Testis (tissue), 3 donors: ENCODE data around the gene SH3RF3. TPM values are rescaled to one million over a fixed set of nuclear protein-coding genes. Genes with fewer than 3 reads are reported as not detected.

Experiments
- DNase-seq: peaks from one replicate; pipeline ENCODE4 v3.0.0-alpha.2; 2019
- H3K27ac ChIP-seq, 2 donors: fragments of 200-600 bp; sonication (generic); one replicate each; pipeline ENCODE4 v1.5.1; 2019
- H3K27me3 ChIP-seq: fragments of 200-600 bp; sonication (generic); one replicate; pipeline ENCODE4 v1.5.1; 2019
- H3K36me3 ChIP-seq: fragments of 200-600 bp; sonication (generic); one replicate; pipeline ENCODE4 v1.5.1; 2017; ENCODE audit warnings: low read depth; ENCODE audit errors: missing control alignments
- H3K4me1 ChIP-seq: fragments of 200-600 bp; sonication (generic); one replicate; pipeline ENCODE4 v1.5.1; 2019
- H3K4me3 ChIP-seq, 2 donors: fragments of 200-600 bp; sonication (generic); one replicate each; pipeline ENCODE4 v1.5.1; 2017 to 2019
- H3K9me3 ChIP-seq: fragments of 200-600 bp; sonication (generic); one replicate; pipeline ENCODE4 v1.5.1; 2017
- POLR2A ChIP-seq: fragments of 450-650 bp; IDR thresholded peaks from one replicate; pipeline ENCODE4 v1.6.1; 2017; ENCODE audit warnings: antibody characterized with exemption, mild to moderate bottlenecking, moderate library complexity
- WGBS, 2 donors: methylation state at CpG; one replicate each; pipeline ENCODE4 v1.1.5; 2018; 5-methylcytosine and 5-hydroxymethylcytosine counted together
- intact Hi-C: fragments of 100-400 bp; cut with DNase I; formaldehyde crosslinking; loops from one replicate; pipeline ENCODE4 v1.15.1; 2023; ENCODE audit warnings: low total_unique reads
- polyA plus RNA-seq: library from polyadenylated mRNA; stranded (reverse); fragments of 350-450 nt; fragmentation: Illumina TruSeq; extraction: RNeasy Lipid Tissue Mini Kit (QIAGEN cat#74804); gene quantifications from one replicate; pipeline ENCODE4 v1.2.3, GENCODE V29; 2014; ENCODE audit warnings: low read depth, low replicate concordance; ENCODE audit not compliant: insufficient read depth
- total RNA-seq, 2 donors: library from RNA; depleted of rRNA; stranded (reverse); fragments of >200 nt; gene quantifications; one replicate each; pipeline ENCODE4 v1.2.3, GENCODE V29; 2016
- TF ChIP-seq, protein P1 (sequence below), 3 experiments: fragments of 450-650 bp in 2 of 3; fragments of 200-600 bp in 1 of 3; sonication (generic) in 1 of 3; IDR thresholded peaks; one replicate each; pipeline ENCODE4 v1.5.1; 2016 to 2019; ENCODE audit warnings: antibody characterized with exemption in 3 of 3, mild to moderate bottlenecking in 2 of 3, moderate library complexity in 1 of 3

SH3RF3 gene
- total and polyA plus RNA-seq, 3 donors from 2014 or later: 9.3 to 20.1 (median 16.5) TPM

DNA sequence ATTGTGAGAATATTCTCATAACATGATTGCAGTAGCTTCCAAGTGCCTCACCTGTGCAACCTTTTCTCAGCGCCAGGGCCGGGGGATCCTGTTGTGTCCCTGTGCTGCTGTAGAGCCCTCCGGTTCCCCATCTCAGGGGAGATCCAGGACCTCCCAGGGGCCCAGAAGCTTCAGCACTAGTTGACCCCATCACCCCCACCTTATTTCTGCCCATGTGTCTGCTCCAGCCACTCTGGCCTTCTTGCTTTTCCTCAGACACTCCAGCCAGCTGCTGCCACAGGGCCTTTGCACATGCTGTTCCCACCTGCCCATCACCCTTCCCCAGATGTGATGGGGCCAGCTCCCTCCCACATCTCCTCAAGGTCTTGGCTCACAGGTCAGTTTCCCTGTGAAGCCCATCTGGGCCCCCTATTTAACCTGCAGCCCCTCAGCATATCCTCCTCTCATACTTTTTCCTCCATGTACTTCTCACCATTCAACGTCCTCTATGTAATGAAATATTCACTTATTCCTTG is 258.3 kb downstream of the SH3RF3 start:
- Histone ChIP-seq H3K27me3 (no peaks in the 10 kb centered on the region), H3K36me3 (no peaks in the 10 kb centered on the region), H3K27ac (no peak overlapping the region), H3K4me3 (no peak overlapping the region), H3K4me1 (peaks cover 22% of the 10 kb centered on the region), H3K9me3 (no peaks in the 10 kb centered on the region)
- WGBS, 2 donors: 91 to 100% methylated on average over 4 of the region's 4 CpGs
- no peak for DNase-seq
- TF ChIP-seq, protein P1, sequence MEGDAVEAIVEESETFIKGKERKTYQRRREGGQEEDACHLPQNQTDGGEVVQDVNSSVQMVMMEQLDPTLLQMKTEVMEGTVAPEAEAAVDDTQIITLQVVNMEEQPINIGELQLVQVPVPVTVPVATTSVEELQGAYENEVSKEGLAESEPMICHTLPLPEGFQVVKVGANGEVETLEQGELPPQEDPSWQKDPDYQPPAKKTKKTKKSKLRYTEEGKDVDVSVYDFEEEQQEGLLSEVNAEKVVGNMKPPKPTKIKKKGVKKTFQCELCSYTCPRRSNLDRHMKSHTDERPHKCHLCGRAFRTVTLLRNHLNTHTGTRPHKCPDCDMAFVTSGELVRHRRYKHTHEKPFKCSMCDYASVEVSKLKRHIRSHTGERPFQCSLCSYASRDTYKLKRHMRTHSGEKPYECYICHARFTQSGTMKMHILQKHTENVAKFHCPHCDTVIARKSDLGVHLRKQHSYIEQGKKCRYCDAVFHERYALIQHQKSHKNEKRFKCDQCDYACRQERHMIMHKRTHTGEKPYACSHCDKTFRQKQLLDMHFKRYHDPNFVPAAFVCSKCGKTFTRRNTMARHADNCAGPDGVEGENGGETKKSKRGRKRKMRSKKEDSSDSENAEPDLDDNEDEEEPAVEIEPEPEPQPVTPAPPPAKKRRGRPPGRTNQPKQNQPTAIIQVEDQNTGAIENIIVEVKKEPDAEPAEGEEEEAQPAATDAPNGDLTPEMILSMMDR (IDR thresholded peaks at IDR 0.05): no peak
- no peak for TF ChIP-seq POLR2A
- intact Hi-C loops: no loop called here

DNA sequence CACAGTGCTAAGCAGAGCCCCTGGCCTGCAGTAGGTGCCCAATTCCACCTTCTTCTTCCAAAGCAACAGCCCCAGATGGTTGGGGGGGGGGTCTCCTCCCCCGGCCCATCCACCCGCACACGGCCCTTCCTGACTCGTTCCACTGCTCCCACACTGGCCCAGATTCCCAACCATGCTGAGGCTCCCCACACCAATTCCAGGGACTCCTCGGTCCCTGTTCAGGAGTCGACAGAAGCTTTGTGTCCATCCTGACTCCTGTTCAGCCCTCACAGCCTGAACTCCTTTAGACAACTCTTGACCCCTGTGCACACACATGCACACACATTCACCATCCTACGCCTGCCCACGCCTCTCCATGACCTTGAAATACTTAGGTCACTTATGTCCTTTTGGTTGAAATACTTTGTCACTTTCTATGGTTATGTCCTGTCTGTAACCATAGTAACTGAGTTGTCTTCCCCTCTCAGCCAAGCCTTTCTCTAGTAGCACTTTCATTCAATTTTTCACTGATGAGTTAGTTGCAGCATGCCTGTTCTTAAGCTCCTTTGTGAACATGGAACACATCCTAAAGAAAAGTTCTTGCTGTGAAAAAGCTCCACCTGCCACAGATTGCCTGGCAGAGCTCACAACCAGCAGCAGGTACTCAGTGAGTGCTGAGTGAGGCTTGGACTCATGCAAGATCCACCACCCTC is 258.9 kb downstream of the SH3RF3 start:
- TF ChIP-seq, protein P1 (IDR thresholded peaks at IDR 0.05): no peak
- no peak for TF ChIP-seq POLR2A
- no peaks in the 10 kb centered on the region for H3K27me3 ChIP-seq
- intact Hi-C loops: no loop called here
- no peak for DNase-seq
- H3K36me3 ChIP-seq: no peaks in the 10 kb centered on the region
- WGBS, 2 donors: 51 to 63% methylated on average over 7 to 8 of the region's 8 CpGs
- no peak overlapping the region for H3K4me3 ChIP-seq
- H3K9me3 ChIP-seq: no peaks in the 10 kb centered on the region
- H3K4me1 ChIP-seq: peaks cover 20% of the 10 kb centered on the region
- no peak overlapping the region for H3K27ac ChIP-seq

DNA sequence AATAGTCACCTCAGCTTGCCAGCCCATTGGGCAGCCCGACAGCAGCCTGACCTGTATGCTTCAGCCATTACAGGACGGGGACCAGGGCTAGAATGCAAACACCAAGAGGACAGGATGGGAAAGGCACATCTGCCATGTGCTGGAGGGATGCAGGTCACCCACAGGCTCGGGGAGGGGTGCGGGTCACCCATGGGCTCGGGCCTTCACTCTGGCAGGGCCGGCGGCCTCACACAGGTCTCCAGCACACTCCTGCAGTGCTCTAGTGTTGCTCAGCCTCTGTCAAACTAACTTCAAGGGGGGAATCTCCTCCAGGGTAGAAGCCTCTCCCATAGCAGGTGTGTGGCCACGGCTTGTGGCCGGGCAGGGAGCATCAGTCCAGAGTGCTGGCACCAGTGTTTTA is 262.2 kb downstream of the SH3RF3 start:
- H3K36me3 ChIP-seq: no peaks in the 10 kb centered on the region
- WGBS, 2 donors: 84 to 90% methylated on average over 9 of the region's 9 CpGs
- no peaks in the 10 kb centered on the region for H3K27me3 ChIP-seq
- intact Hi-C loops: no loop called here
- TF ChIP-seq, protein P1 (IDR thresholded peaks at IDR 0.05): no peak
- TF ChIP-seq POLR2A: no peak
- no peak for DNase-seq
- no peak overlapping the region for H3K4me3 ChIP-seq
- no peaks in the 10 kb centered on the region for H3K9me3 ChIP-seq
- H3K4me1 ChIP-seq: peaks cover 2% of the 10 kb centered on the region
- H3K27ac ChIP-seq: no peak overlapping the region

DNA sequence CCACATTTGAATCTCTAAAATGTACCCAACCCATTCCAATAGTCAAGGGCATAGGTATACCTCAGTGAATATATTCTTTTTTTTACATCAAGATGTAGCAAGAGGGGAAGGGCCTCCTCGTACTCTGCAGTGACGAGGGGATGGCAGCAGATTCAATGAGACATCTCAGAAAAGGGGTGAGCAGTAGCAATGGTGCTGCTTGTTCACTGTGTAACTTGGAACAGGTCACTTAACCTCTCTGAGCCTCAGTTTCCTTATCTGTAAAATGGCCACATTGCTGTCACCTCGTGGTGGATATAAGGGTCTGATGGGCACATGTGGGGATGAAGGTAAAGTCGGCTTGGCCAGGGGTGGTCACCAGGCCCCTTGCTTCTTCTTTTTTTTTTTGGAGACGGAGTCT is 263.1 kb downstream of the SH3RF3 start:
- TF ChIP-seq POLR2A: no peak
- TF ChIP-seq, protein P1 (IDR thresholded peaks at IDR 0.05): no peak
- DNase-seq: no peak
- no peaks in the 10 kb centered on the region for H3K36me3 ChIP-seq
- H3K4me1 ChIP-seq: no peaks in the 10 kb centered on the region
- 96 to 97% methylated on average over 4 to 5 of the region's 5 CpGs for WGBS, 2 donors
- no peak overlapping the region for H3K27ac ChIP-seq
- intact Hi-C loops: no loop called here
- no peaks in the 10 kb centered on the region for H3K27me3 ChIP-seq
- no peak overlapping the region for H3K4me3 ChIP-seq
- no peaks in the 10 kb centered on the region for H3K9me3 ChIP-seq
